Tibial artery (tissue), 4 donors: ENCODE data around the gene USP11.

Experiments
- DNase-seq, 2 donors: peaks; one replicate each; pipeline ENCODE4 v3.0.0-alpha.2; 2019
- H3K27ac ChIP-seq, 2 donors: fragments of 200-600 bp; sonication (generic) in 1 of 2; 1 replicate in 1 of 2; 2 replicates in 1 of 2; pipeline ENCODE4 v1.5.1; 2018 to 2019; ENCODE audit warnings: mild to moderate bottlenecking in 1 of 2
- H3K27me3 ChIP-seq, 2 donors: fragments of 200-600 bp; sonication (generic) in 1 of 2; one replicate each; pipeline versions ENCODE4 v1.5.1 to v1.6.0; 2016 to 2019
- H3K36me3 ChIP-seq, 3 donors: fragments of 200-600 bp; sonication (generic) in 2 of 3; one replicate each; pipeline ENCODE4 v1.5.1; 2016 to 2019; ENCODE audit warnings: mild to moderate bottlenecking in 2 of 3
- H3K4me1 ChIP-seq, 4 donors: fragments of 200-600 bp; sonication (generic) in 2 of 4; 1 replicate in 3 of 4; 2 replicates in 1 of 4; pipeline ENCODE4 v1.5.1; 2016 to 2019
- H3K4me3 ChIP-seq, 2 donors: fragments of 200-600 bp; sonication (generic) in 1 of 2; 1 replicate in 1 of 2; 2 replicates in 1 of 2; pipeline ENCODE4 v1.5.1; 2018 to 2019; ENCODE audit warnings: mild to moderate bottlenecking in 2 of 2
- H3K9me3 ChIP-seq, 3 donors: fragments of 200-600 bp; sonication (generic) in 1 of 3; one replicate each; pipeline ENCODE4 v1.5.1; 2016 to 2019
- CTCF ChIP-seq, 2 experiments: fragments of 200-600 bp in 1 of 2; fragments of 450-650 bp in 1 of 2; IDR thresholded peaks; one replicate each; pipeline ENCODE4 v1.5.1; 2017 to 2019; ENCODE audit warnings: antibody characterized with exemption in 2 of 2, mild to moderate bottlenecking in 1 of 2, moderate library complexity in 1 of 2
- intact Hi-C: fragments of 100-400 bp; cut with DNase I; formaldehyde crosslinking; loops from one replicate; pipeline ENCODE4 v1.15.0; 2023; ENCODE audit warnings: low total_unique reads

USP11 gene

DNA sequence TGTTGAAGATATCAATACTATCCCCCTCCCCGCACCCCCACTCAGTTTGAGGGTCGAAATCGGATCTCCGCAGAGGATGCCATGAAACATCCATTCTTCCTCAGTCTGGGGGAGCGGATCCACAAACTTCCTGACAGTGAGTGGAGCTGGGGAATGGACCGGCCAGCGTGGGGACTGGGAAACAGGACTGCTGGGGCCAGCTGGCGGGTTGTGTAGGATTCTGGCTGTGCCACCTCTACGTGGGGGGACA, 5.5 kb upstream of the USP11 start:
- Histone ChIP-seq H3K27me3 (no peaks in the 10 kb centered on the region), H3K4me1 (peaks cover 0 to 3% (median under 1%) of the 10 kb centered on the region in 4 donors), H3K4me3 (no peak overlapping the region), H3K9me3 (no peaks in the 10 kb centered on the region), H3K27ac (no peak overlapping the region), H3K36me3 (peaks cover 28 to 65% (median 60%) of the 10 kb centered on the region in 3 donors)
- TF ChIP-seq CTCF (IDR thresholded peaks at IDR 0.05): no peak
- no peak for DNase-seq
- intact Hi-C loops: no loop called here

GRCh38 chrX:47228550-47229270, 4.1 kb upstream of the USP11 start:
- no peak overlapping the region for H3K27ac ChIP-seq
- peaks cover 0 to 7% (median 2%) of the 10 kb centered on the region in 4 donors for H3K4me1 ChIP-seq
- no peak for TF ChIP-seq CTCF (IDR thresholded peaks at IDR 0.05)
- peaks cover 28 to 56% (median 53%) of the 10 kb centered on the region in 3 donors for H3K36me3 ChIP-seq
- no peaks in the 10 kb centered on the region for H3K27me3 ChIP-seq
- no peak overlapping the region for H3K4me3 ChIP-seq
- intact Hi-C loops: no loop called here
- DNase-seq: no peak
- H3K9me3 ChIP-seq: no peaks in the 10 kb centered on the region

- H3K9me3 ChIP-seq: no peaks in the 10 kb centered on the region
- intact Hi-C loops: no loop called here
- no peaks in the 10 kb centered on the region for H3K27me3 ChIP-seq
- no peak for DNase-seq
- no peak overlapping the region for H3K4me3 ChIP-seq
- no peak for TF ChIP-seq CTCF (IDR thresholded peaks at IDR 0.05)
- H3K27ac ChIP-seq: no peak overlapping the region
- peaks cover 28 to 49% (median 46%) of the 10 kb centered on the region in 3 donors for H3K36me3 ChIP-seq
- H3K4me1 ChIP-seq: peaks cover 0 to 7% (median 2%) of the 10 kb centered on the region in 4 donors
Observed at GRCh38 chrX:47229427-47229826, 3.4 kb upstream of the USP11 start.

GRCh38 chrX:47230136-47230868, 2.5 kb upstream of the USP11 start:
- Histone ChIP-seq H3K9me3 (no peaks in the 10 kb centered on the region), H3K4me3 (no peak overlapping the region), H3K36me3 (peaks cover 27 to 40% (median 37%) of the 10 kb centered on the region in 3 donors), H3K27ac (no peak overlapping the region), H3K4me1 (peaks cover 0 to 10% (median 2%) of the 10 kb centered on the region in 4 donors), H3K27me3 (no peaks in the 10 kb centered on the region)
- no peak for TF ChIP-seq CTCF (IDR thresholded peaks at IDR 0.05)
- intact Hi-C loops: no loop called here
- DNase-seq: no peak

DNA sequence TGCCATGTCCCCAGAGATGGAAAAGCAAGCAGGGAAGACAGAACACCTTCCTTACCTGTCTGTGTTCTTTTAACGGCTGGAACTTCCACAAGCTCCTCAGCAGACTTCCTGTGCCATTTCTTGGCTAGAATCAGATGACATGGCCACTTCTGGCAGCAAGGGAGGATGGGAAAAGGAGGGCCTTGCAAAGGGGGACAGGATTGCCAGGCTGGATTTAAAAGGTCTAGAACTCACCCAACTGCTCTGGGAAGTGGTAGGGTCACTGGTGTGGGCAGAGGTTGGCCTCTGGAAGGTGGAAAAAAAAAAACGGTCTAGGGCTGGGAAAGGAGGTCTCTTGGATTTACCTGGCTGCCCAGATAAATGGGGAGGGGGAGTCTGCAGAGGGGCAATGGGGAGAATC, 1.6 kb upstream of the USP11 start:
- no peak overlapping the region for H3K27ac ChIP-seq
- no peak for TF ChIP-seq CTCF (IDR thresholded peaks at IDR 0.05)

More for the DNA sequence above, 1.6 kb upstream of the USP11 start:
- intact Hi-C loops: no loop called here
- H3K36me3 ChIP-seq: peaks cover 19 to 32% (median 29%) of the 10 kb centered on the region in 3 donors
- no peaks in the 10 kb centered on the region for H3K9me3 ChIP-seq
- H3K4me1 ChIP-seq: peaks cover 0 to 14% (median 5%) of the 10 kb centered on the region in 4 donors
- H3K4me3 ChIP-seq: no peak overlapping the region
- H3K27me3 ChIP-seq: no peaks in the 10 kb centered on the region
- no peak for DNase-seq
